Measurements from ENCODE around the gene PTCH2.

DNA sequence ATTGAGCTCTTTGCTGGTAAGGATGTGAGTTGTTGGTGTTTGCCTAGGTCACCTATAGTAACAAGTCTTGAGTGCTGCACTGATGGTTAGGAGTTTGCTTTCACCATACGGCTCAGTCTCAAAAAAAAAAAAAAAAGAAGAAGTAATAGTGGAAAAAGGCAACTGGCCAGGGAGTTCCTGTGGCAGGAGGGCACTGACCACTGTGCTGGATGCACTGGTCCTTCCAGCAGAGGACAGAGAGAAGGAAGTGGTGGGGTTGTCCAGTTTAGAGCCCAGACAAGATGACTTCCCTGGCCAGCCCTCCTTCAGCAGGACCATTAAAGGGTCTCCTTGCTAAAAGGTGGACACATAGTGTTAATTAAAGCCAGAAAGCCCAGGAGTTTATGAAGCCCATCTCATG, 11.9 kb upstream of the PTCH2 start:
- TF ChIP-seq, protein P1, sequence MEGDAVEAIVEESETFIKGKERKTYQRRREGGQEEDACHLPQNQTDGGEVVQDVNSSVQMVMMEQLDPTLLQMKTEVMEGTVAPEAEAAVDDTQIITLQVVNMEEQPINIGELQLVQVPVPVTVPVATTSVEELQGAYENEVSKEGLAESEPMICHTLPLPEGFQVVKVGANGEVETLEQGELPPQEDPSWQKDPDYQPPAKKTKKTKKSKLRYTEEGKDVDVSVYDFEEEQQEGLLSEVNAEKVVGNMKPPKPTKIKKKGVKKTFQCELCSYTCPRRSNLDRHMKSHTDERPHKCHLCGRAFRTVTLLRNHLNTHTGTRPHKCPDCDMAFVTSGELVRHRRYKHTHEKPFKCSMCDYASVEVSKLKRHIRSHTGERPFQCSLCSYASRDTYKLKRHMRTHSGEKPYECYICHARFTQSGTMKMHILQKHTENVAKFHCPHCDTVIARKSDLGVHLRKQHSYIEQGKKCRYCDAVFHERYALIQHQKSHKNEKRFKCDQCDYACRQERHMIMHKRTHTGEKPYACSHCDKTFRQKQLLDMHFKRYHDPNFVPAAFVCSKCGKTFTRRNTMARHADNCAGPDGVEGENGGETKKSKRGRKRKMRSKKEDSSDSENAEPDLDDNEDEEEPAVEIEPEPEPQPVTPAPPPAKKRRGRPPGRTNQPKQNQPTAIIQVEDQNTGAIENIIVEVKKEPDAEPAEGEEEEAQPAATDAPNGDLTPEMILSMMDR (IDR thresholded peaks at IDR 0.05) = no peak
- TF ChIP-seq POLR2A (IDR thresholded peaks at IDR 0.05) = no peak
